Testis (tissue), 3 donors: ENCODE measurements around the gene JPH2. TPM values are rescaled to one million over a fixed set of nuclear protein-coding genes. Genes with fewer than 3 reads are reported as not detected.

Experiments
- DNase-seq: peaks from one replicate; pipeline ENCODE4 v3.0.0-alpha.2; 2019
- H3K27ac ChIP-seq, 2 donors: fragments of 200-600 bp; sonication (generic); one replicate each; pipeline ENCODE4 v1.5.1; 2019
- H3K27me3 ChIP-seq: fragments of 200-600 bp; sonication (generic); one replicate; pipeline ENCODE4 v1.5.1; 2019
- H3K36me3 ChIP-seq: fragments of 200-600 bp; sonication (generic); one replicate; pipeline ENCODE4 v1.5.1; 2017; ENCODE audit warnings: low read depth; ENCODE audit errors: missing control alignments
- H3K4me1 ChIP-seq: fragments of 200-600 bp; sonication (generic); one replicate; pipeline ENCODE4 v1.5.1; 2019
- H3K4me3 ChIP-seq, 2 donors: fragments of 200-600 bp; sonication (generic); one replicate each; pipeline ENCODE4 v1.5.1; 2017 to 2019
- H3K9me3 ChIP-seq: fragments of 200-600 bp; sonication (generic); one replicate; pipeline ENCODE4 v1.5.1; 2017
- CTCF ChIP-seq, 3 experiments: fragments of 450-650 bp in 2 of 3; fragments of 200-600 bp in 1 of 3; sonication (generic) in 1 of 3; IDR thresholded peaks; one replicate each; pipeline ENCODE4 v1.5.1; 2016 to 2019; ENCODE audit warnings: antibody characterized with exemption in 3 of 3, mild to moderate bottlenecking in 2 of 3, moderate library complexity in 1 of 3
- POLR2A ChIP-seq: fragments of 450-650 bp; IDR thresholded peaks from one replicate; pipeline ENCODE4 v1.6.1; 2017; ENCODE audit warnings: antibody characterized with exemption, mild to moderate bottlenecking, moderate library complexity
- WGBS, 2 donors: methylation state at CpG; one replicate each; pipeline ENCODE4 v1.1.5; 2018; 5-methylcytosine and 5-hydroxymethylcytosine counted together
- intact Hi-C: fragments of 100-400 bp; cut with DNase I; formaldehyde crosslinking; loops from one replicate; pipeline ENCODE4 v1.15.1; 2023; ENCODE audit warnings: low total_unique reads
- polyA plus RNA-seq: library from polyadenylated mRNA; stranded (reverse); fragments of 350-450 nt; fragmentation: Illumina TruSeq; extraction: RNeasy Lipid Tissue Mini Kit (QIAGEN cat#74804); gene quantifications from one replicate; pipeline ENCODE4 v1.2.3, GENCODE V29; 2014; ENCODE audit warnings: low read depth, low replicate concordance; ENCODE audit not compliant: insufficient read depth
- total RNA-seq, 2 donors: library from RNA; depleted of rRNA; stranded (reverse); fragments of >200 nt; gene quantifications; one replicate each; pipeline ENCODE4 v1.2.3, GENCODE V29; 2016

The JPH2 gene
- total and polyA plus RNA-seq, 3 donors from 2014 or later: 1.9 to 3.7 (median 3.2) TPM

GRCh38 chr20:44223721-44224120, 36.7 kb upstream of the JPH2 start:
- Histone ChIP-seq H3K36me3 (no peaks in the 10 kb centered on the region), H3K4me3 (no peak overlapping the region), H3K9me3 (no peaks in the 10 kb centered on the region), H3K27ac (no peak overlapping the region), H3K27me3 (no peaks in the 10 kb centered on the region), H3K4me1 (no peaks in the 10 kb centered on the region)
- no peak for TF ChIP-seq POLR2A
- TF ChIP-seq CTCF (IDR thresholded peaks at IDR 0.05): no peak
- no peak for DNase-seq
- 79 to 90% methylated on average over 5 of the region's 5 CpGs for WGBS, 2 donors
- intact Hi-C loops: no loop called here

DNA sequence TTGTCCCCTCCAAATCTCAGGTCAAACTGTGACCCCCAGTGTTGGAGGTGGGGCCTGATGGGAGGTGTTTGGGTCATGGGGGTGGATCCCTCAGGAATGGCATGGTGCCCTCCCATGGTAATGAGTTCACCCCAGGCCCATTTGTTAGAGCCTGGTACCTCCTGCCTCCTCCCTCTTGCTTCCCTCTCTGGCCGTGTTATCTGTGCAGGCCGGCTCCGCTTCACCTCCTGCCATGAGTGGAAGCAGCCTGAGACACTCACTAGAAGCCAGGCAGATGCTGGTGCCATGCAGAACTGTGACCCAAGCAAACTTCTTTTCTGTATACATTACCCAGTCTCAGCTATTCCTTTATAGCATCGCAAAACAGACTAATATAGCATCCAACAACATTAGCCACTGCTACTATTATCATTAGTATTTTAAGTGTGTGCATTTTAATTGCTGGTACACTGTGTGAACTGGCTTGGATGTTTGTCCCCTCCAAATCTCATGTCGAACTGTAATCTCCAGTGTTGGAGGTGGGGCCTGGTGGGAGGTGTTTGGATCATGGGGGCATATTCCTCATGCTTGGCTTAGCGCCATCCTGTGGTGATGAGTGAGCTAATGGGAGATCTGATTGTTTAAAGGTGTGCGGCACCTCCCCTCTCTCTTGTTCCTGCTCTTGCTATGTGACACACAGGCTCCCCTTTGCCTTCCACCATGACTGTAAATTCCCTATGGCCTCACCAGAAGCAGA, 35.8 kb upstream of the JPH2 start:
- H3K27me3 ChIP-seq: no peaks in the 10 kb centered on the region
- DNase-seq: no peak
- H3K4me1 ChIP-seq: peaks cover 6% of the 10 kb centered on the region
- H3K27ac ChIP-seq: no peak overlapping the region
- intact Hi-C loops: no loop called here
- no peaks in the 10 kb centered on the region for H3K9me3 ChIP-seq
- no peaks in the 10 kb centered on the region for H3K36me3 ChIP-seq
- no peak overlapping the region for H3K4me3 ChIP-seq
- 64 to 71% methylated on average over 7 of the region's 7 CpGs for WGBS, 2 donors
- TF ChIP-seq CTCF (IDR thresholded peaks at IDR 0.05): no peak
- no peak for TF ChIP-seq POLR2A

- Histone ChIP-seq H3K9me3 (no peaks in the 10 kb centered on the region), H3K27ac (no peak overlapping the region), H3K4me1 (peaks cover 9% of the 10 kb centered on the region), H3K36me3 (no peaks in the 10 kb centered on the region), H3K27me3 (no peaks in the 10 kb centered on the region), H3K4me3 (no peak overlapping the region)
- TF ChIP-seq POLR2A (no peak), CTCF (IDR thresholded peaks at IDR 0.05) (no peak)
- WGBS, 2 donors: 91 to 96% methylated on average over 5 of the region's 5 CpGs
- intact Hi-C loops: no loop called here
- DNase-seq: no peak
These were observed 35.0 kb upstream of the JPH2 start for GRCh38 chr20:44222027-44222426.

GRCh38 chr20:44221368-44221954, 34.5 kb upstream of the JPH2 start:
- Histone ChIP-seq H3K9me3 (no peaks in the 10 kb centered on the region), H3K4me3 (no peak overlapping the region), H3K36me3 (no peaks in the 10 kb centered on the region), H3K27me3 (no peaks in the 10 kb centered on the region), H3K27ac (no peak overlapping the region), H3K4me1 (peaks cover 9% of the 10 kb centered on the region)
- intact Hi-C loops: no loop called here
- DNase-seq: no peak
- 83 to 92% methylated on average over 3 of the region's 3 CpGs for WGBS, 2 donors
- no peak for TF ChIP-seq CTCF (IDR thresholded peaks at IDR 0.05)

GRCh38 chr20:44219791-44220190, 32.8 kb upstream of the JPH2 start:
- WGBS, 2 donors: 51 to 69% methylated on average over 6 of the region's 6 CpGs
- H3K27ac ChIP-seq: peak overlapping the region; percentile 14 to 58
- no peak for DNase-seq
- no peak overlapping the region for H3K4me3 ChIP-seq
- TF ChIP-seq POLR2A (no peak), CTCF (IDR thresholded peaks at IDR 0.05) (no peak)
- no peaks in the 10 kb centered on the region for H3K27me3 ChIP-seq
- intact Hi-C loops: loop anchor here (5.0 kb wide), 1 partner anchor 93 kb away; the partner anchor contains the start of gene FITM2
- H3K36me3 ChIP-seq: no peaks in the 10 kb centered on the region
- H3K9me3 ChIP-seq: no peaks in the 10 kb centered on the region
- H3K4me1 ChIP-seq: peaks cover 9% of the 10 kb centered on the region
